ENCODE measurements around the gene VILL. TPM values are rescaled to one million over a fixed set of nuclear protein-coding genes. Genes with fewer than 3 reads are reported as not detected.
"Not testable (repeated sequence)": the region's sequence is repeated elsewhere in the genome, so short reads cannot be mapped to it uniquely, and the experiment has no call there.

The VILL gene
- total RNA-seq, 2 experiments from 2014 or later = 13.2 to 23.5 TPM

DNA sequence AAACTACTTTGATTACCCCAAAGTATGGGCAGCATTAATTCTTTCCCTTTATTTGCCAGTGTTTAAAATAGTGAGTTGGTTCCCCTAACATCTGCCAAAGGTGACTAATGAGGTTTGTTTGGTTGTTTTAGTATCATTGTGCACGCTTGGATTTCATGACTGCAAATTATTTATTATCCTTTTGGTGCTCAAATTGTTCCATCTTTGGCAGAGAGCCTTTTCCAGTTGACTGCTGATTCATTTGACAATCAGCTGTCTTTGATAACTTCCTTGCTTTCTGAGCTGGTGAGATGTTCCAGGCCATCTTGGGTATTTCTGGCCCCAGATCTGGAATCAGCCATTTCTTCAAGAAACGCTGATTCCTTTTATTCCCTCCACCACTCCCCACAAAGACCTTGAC is 57.3 kb downstream of the VILL start:
- H3K27ac ChIP-seq (ENCODE audit: low read depth, low read length, poor library complexity, severe bottlenecking) = no peak overlapping the region
- ChIA-PET POLR2A (no interaction called here), CTCF (ENCODE audit: unreplicated experiment) (no interaction called here)
- no peaks in the 10 kb centered on the region for H3K4me1 ChIP-seq (ENCODE audit: insufficient read depth, low read length, poor library complexity, severe bottlenecking)
- no TSS peak for BruUV-seq (replicated peaks)
- H3K4me2 ChIP-seq (ENCODE audit: low read length) = no peak overlapping the region
- H4K20me1 ChIP-seq (ENCODE audit: insufficient read depth, low read length) = no peaks in the 10 kb centered on the region
- no peak overlapping the region for H2AFZ ChIP-seq (ENCODE audit: low read length)
- no peaks in the 10 kb centered on the region for H3K9me3 ChIP-seq (ENCODE audit: low read length)
- H3K36me3 ChIP-seq (ENCODE audit: insufficient read depth, low read length) = no peaks in the 10 kb centered on the region
- H3K9me2 ChIP-seq (ENCODE audit: insufficient read depth, low read length) = no peaks in the 10 kb centered on the region
- TF ChIP-seq CTCF (conservative IDR thresholded peaks at IDR 0.05; ENCODE audit: low read length) = no peak
- TF ChIP-seq EZH2phosphoT487 (IDR thresholded peaks at IDR 0.05; ENCODE audit: borderline replicate concordance, low read depth, low read length) = no peak
- H3K4me3 ChIP-seq (ENCODE audit: low read depth, low read length, poor library complexity, severe bottlenecking) = no peak overlapping the region
- intact Hi-C loops (cut with micrococcal nuclease; ENCODE audit: unreplicated experiment) = no loop called here
- no peak for DNase-seq (ENCODE audit: low spot score)
- H3K79me2 ChIP-seq (ENCODE audit: insufficient read depth, low read depth, low read length) = no peaks in the 10 kb centered on the region

DNA sequence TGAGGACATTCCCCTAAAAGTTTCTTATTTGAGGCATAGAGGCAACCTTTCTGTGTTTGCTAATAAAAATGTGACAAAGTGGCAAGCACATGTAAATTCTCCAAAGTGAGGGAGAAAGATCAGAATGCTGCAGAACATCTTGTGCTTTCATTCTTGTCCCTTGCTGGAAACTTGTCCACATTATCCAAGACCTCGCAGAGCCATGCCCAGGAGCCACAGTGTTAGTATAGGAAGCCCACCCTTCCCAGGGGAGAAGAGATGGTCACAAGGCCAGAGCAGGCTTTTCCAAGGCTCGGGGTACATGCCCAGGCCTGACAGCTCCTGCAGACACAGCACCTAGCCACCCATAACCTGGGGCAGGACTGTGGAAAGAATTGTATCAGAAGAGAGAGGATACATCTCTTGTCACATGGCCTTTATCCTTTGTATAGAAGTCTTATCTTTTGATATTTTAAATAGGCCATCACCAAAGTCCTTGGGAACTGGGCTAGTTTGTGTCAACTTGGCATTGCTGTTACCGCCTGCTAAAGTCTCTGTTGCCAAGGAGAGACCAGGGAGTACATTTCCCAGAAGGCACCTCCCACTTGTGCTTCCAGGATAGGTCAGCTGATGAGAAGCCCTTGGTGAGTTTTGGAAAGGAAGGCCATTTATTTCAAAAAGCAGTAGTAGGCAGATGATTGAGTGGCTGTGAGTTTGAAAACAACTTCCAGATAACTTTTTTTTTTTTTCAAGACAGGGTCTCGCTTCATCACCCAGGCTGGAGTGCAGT is 59.0 kb downstream of the VILL start:
- POLR2A ChIA-PET = no interaction called here
- H3K9me3 ChIP-seq (ENCODE audit: low read length) = no peaks in the 10 kb centered on the region
- no peak overlapping the region for H2AFZ ChIP-seq (ENCODE audit: low read length)
- H3K79me2 ChIP-seq (ENCODE audit: insufficient read depth, low read depth, low read length) = no peaks in the 10 kb centered on the region
- no TSS peak for BruUV-seq (replicated peaks)
- H3K9me2 ChIP-seq (ENCODE audit: insufficient read depth, low read length) = no peaks in the 10 kb centered on the region
- CTCF ChIA-PET (ENCODE audit: unreplicated experiment) = no interaction called here
- no peak for DNase-seq (ENCODE audit: low spot score)
- no peak overlapping the region for H3K4me2 ChIP-seq (ENCODE audit: low read length)
- no peaks in the 10 kb centered on the region for H3K36me3 ChIP-seq (ENCODE audit: insufficient read depth, low read length)
- H4K20me1 ChIP-seq (ENCODE audit: insufficient read depth, low read length) = no peaks in the 10 kb centered on the region
- H3K27ac ChIP-seq (ENCODE audit: low read depth, low read length, poor library complexity, severe bottlenecking) = no peak overlapping the region
- no peak for TF ChIP-seq EZH2phosphoT487 (IDR thresholded peaks at IDR 0.05; ENCODE audit: borderline replicate concordance, low read depth, low read length)
- no peak for TF ChIP-seq CTCF (conservative IDR thresholded peaks at IDR 0.05; ENCODE audit: low read length)
- H3K4me3 ChIP-seq (ENCODE audit: low read depth, low read length, poor library complexity, severe bottlenecking) = no peak overlapping the region
- intact Hi-C loops (cut with micrococcal nuclease; ENCODE audit: unreplicated experiment) = no loop called here
- H3K4me1 ChIP-seq (ENCODE audit: insufficient read depth, low read length, poor library complexity, severe bottlenecking) = no peaks in the 10 kb centered on the region

DNA sequence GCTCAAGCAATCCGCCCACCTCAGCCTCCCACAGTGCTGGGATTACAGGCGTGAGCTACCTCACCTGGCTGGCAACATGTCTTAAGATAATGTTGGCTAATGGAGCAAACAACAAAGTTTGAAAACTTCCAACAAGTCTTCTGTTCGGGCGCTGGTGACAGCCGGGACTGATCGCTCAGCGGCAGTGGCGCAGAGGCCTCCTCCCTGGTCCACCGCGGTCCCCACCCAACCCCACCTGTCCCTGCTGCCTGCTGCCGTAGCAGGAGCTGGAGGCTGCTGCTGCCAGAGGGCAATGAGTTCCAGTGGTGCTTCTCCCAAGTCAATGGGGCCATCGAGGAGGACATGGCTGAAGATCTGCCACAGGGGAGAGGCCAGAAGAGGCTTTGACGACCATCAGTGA is 60.5 kb downstream of the VILL start:
- H3K27ac ChIP-seq (ENCODE audit: low read depth, low read length, poor library complexity, severe bottlenecking) = no peak overlapping the region
- intact Hi-C loops (cut with micrococcal nuclease; ENCODE audit: unreplicated experiment) = no loop called here
- POLR2A ChIA-PET = no interaction called here
- no peak overlapping the region for H3K4me3 ChIP-seq (ENCODE audit: low read depth, low read length, poor library complexity, severe bottlenecking)
- no TSS peak for BruUV-seq (replicated peaks)
- CTCF ChIA-PET (ENCODE audit: unreplicated experiment) = no interaction called here
- no peaks in the 10 kb centered on the region for H3K9me2 ChIP-seq (ENCODE audit: insufficient read depth, low read length)
- no peaks in the 10 kb centered on the region for H3K79me2 ChIP-seq (ENCODE audit: insufficient read depth, low read depth, low read length)
- H3K9me3 ChIP-seq (ENCODE audit: low read length) = no peaks in the 10 kb centered on the region
- DNase-seq (ENCODE audit: low spot score) = no peak
- no peaks in the 10 kb centered on the region for H3K4me1 ChIP-seq (ENCODE audit: insufficient read depth, low read length, poor library complexity, severe bottlenecking)
- no peak for TF ChIP-seq EZH2phosphoT487 (IDR thresholded peaks at IDR 0.05; ENCODE audit: borderline replicate concordance, low read depth, low read length)
- no peak for TF ChIP-seq CTCF (conservative IDR thresholded peaks at IDR 0.05; ENCODE audit: low read length)
- no peak overlapping the region for H2AFZ ChIP-seq (ENCODE audit: low read length)
- H3K4me2 ChIP-seq (ENCODE audit: low read length) = no peak overlapping the region
- no peaks in the 10 kb centered on the region for H3K36me3 ChIP-seq (ENCODE audit: insufficient read depth, low read length)
- H4K20me1 ChIP-seq (ENCODE audit: insufficient read depth, low read length) = no peaks in the 10 kb centered on the region

DNA sequence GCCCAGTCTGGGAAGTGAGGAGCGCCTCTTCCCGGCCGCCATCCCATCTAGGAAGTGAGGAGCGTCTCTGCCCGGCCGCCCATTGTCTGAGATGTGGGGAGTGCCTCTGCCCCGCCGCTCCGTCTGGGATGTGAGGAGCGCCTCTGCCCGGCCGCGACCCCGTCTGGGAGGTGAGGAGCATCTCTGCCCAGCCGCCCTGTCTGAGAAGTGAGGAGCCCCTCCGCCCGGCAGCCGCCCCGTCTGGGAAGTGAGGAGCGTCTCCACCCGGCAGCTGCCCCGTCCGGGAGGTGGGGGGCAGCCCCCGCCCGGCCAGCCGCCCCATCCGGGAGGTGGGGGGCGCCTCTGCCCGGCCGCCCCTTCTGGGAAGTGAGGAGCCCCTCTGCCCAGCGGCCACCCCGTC is 62.7 kb downstream of the VILL start:
- H3K9me3 ChIP-seq (ENCODE audit: low read length); H3K4me2 ChIP-seq (ENCODE audit: low read length); BruUV-seq (replicated peaks); H3K4me1 ChIP-seq (ENCODE audit: insufficient read depth, low read length, poor library complexity, severe bottlenecking); H3K79me2 ChIP-seq (ENCODE audit: insufficient read depth, low read depth, low read length); H3K27ac ChIP-seq (ENCODE audit: low read depth, low read length, poor library complexity, severe bottlenecking); H3K9me2 ChIP-seq (ENCODE audit: insufficient read depth, low read length); CTCF ChIA-PET (ENCODE audit: unreplicated experiment); intact Hi-C loops (cut with micrococcal nuclease; ENCODE audit: unreplicated experiment); POLR2A ChIA-PET; H4K20me1 ChIP-seq (ENCODE audit: insufficient read depth, low read length); H3K36me3 ChIP-seq (ENCODE audit: insufficient read depth, low read length); H2AFZ ChIP-seq (ENCODE audit: low read length); H3K4me3 ChIP-seq (ENCODE audit: low read depth, low read length, poor library complexity, severe bottlenecking); DNase-seq (ENCODE audit: low spot score): not testable (repeated sequence)

Measured in OCI-LY7 (cell line).